ENCODE results near the gene RAB3IL1.

GRCh38 chr11:61863548-61864081 lies 53.8 kb downstream of the RAB3IL1 start:
- TF ChIP-seq CTCF (IDR thresholded peaks at IDR 0.05) (no peak), POLR2A (IDR thresholded peaks at IDR 0.05) (no peak)

All from body of pancreas (tissue), 4 donors.